HEK293 (cell line): Measurements from ENCODE around the gene CFAP73.

Source experiments
- CTCF ChIA-PET: fragments of 350-600 bp; formaldehyde crosslinking; extraction: SDS; loops from one replicate; lab custom pipeline; 2021; ENCODE audit warnings: antibody characterized with exemption; lab: Yijun Ruan, JAX
- POLR2A ChIA-PET: fragments of 300-600 bp; formaldehyde crosslinking; extraction: SDS; loops from one replicate; lab custom pipeline; 2020; ENCODE audit warnings: antibody characterized with exemption, inconsistent platforms; lab: Yijun Ruan, JAX
- H3K27ac ChIP-seq: fragments of 200-500 bp; sonication (Bioruptor generic); 2 replicates; pipeline ENCODE4 v1.5.1; 2014; ENCODE audit warnings: low read depth, low read length, control low read depth, inconsistent platforms; ENCODE audit errors: extremely low read depth
- H3K36me3 ChIP-seq, 2 experiments: fragments of 200-500 bp in 1 of 2; sonication (Bioruptor generic) in 1 of 2; 1 replicate in 1 of 2; 2 replicates in 1 of 2; pipeline ENCODE4 v1.5.1; 2014 to 2017; ENCODE audit warnings: inconsistent platforms in 2 of 2, low read length in 2 of 2; ENCODE audit not compliant: control insufficient read depth in 2 of 2, insufficient read depth in 1 of 2
- H3K4me1 ChIP-seq: fragments of 200-500 bp; sonication (Bioruptor generic); 2 replicates; pipeline ENCODE4 v1.5.1; 2014; ENCODE audit warnings: mild to moderate bottlenecking, low read length, inconsistent platforms; ENCODE audit not compliant: control insufficient read depth, insufficient read depth
- H3K4me3 ChIP-seq: 2 replicates; pipeline ENCODE4 v1.5.1; 2011; ENCODE audit warnings: low read depth, mild to moderate bottlenecking, control low read depth, low read length, moderate library complexity
- H3K9me3 ChIP-seq: fragments of 200-500 bp; sonication (Bioruptor generic); 2 replicates; pipeline ENCODE4 v1.5.1; 2014; ENCODE audit warnings: low read depth, low read length, inconsistent platforms; ENCODE audit not compliant: control insufficient read depth, insufficient read depth
- EGR2 ChIP-seq: fragments of 450-650 bp; formaldehyde crosslinking; IDR thresholded peaks from 2 replicates; pipeline ENCODE4 v1.5.1; 2016; ENCODE audit warnings: low read depth, missing biosample characterization, missing genetic modification characterization
- OSR2 ChIP-seq: fragments of 450-650 bp; formaldehyde crosslinking; IDR thresholded peaks from 2 replicates; pipeline ENCODE4 v1.5.1; 2016; ENCODE audit warnings: missing biosample characterization, missing genetic modification characterization
- SP2 ChIP-seq: fragments of 450-650 bp; formaldehyde crosslinking; IDR thresholded peaks from 2 replicates; pipeline ENCODE4 v1.5.1; 2016; ENCODE audit warnings: missing biosample characterization, missing genetic modification characterization
- ZBTB21 ChIP-seq: fragments of 450-650 bp; formaldehyde crosslinking; IDR thresholded peaks from 2 replicates; pipeline ENCODE4 v1.5.1; 2017; ENCODE audit warnings: missing biosample characterization, missing genetic modification characterization
- ZNF121 ChIP-seq: fragments of 450-650 bp; formaldehyde crosslinking; IDR thresholded peaks from 2 replicates; pipeline ENCODE4 v1.5.1; 2016; ENCODE audit warnings: missing biosample characterization, missing genetic modification characterization
- ZNF335 ChIP-seq: fragments of 450-650 bp; formaldehyde crosslinking; conservative IDR thresholded peaks from 2 replicates; pipeline ENCODE4 v1.5.1; 2016; ENCODE audit warnings: missing biosample characterization, missing genetic modification characterization
- ZNF664 ChIP-seq: fragments of 450-650 bp; formaldehyde crosslinking; IDR thresholded peaks from 2 replicates; pipeline ENCODE4 v1.5.1; 2016; ENCODE audit warnings: missing biosample characterization, missing genetic modification characterization
- ZNF792 ChIP-seq: fragments of 450-650 bp; formaldehyde crosslinking; IDR thresholded peaks from 2 replicates; pipeline ENCODE4 v1.5.1; 2016; ENCODE audit warnings: missing biosample characterization, missing genetic modification characterization
- TF ChIP-seq, protein P1 (sequence below): fragments of 450-650 bp; formaldehyde crosslinking; IDR thresholded peaks from 2 replicates; pipeline ENCODE4 v1.5.1; 2016; ENCODE audit warnings: missing biosample characterization, missing genetic modification characterization
- TF ChIP-seq, protein P2 (sequence below): fragments of 450-650 bp; formaldehyde crosslinking; IDR thresholded peaks from 2 replicates; pipeline ENCODE4 v1.5.1; 2016; ENCODE audit warnings: missing biosample characterization, missing genetic modification characterization
- TF ChIP-seq, protein P3 (sequence below): fragments of 450-650 bp; formaldehyde crosslinking; IDR thresholded peaks from 2 replicates; pipeline ENCODE4 v1.5.1; 2017; ENCODE audit warnings: missing biosample characterization, missing genetic modification characterization

Gene CFAP73

DNA sequence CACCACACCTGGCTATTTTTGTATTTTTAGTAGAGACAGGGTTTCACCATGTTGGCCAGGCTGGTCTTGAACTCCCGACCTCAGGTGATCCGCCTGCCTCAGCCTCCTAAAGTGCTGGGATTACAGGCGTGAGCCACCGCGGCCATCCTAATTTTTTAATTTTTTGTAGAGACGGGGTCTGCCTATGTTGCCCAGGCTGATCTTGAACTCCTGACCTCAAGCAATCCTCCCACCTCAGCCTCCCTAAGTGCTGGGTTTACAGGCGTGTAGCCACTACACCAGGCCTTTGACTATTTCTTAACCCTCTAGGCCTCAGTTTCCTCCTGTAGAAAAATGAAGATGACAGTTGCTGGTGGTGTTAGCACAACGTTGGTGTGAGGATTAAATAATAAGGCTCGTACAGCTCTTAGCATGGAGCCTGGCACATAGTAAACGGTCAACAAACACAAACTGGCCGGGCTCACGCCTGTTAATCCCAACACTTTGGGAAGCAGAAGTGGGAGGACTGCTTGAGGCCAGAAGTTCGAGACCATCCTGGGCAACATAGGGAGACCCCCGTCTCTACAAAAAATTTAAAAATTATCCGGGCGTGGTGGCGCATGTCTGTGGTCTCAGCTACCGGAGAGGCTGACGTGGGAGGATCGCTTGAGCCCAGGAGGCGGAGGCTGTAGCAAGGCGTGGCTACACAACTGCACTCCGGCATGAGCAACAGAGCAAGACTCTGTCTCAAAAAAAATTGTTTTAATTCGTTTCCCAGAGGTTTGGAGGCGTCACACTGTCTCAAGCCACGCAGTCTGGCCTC, 34.8 kb downstream of the CFAP73 start:
- ChIA-PET POLR2A (interaction anchor here (1.0 to 2.3 kb wide), 5 partner anchors 9 to 238 kb away, joined by 4 to 16 read pairs (median 10); partner anchors contain the start of genes SDSL, SLC8B1 and TPCN1), CTCF (interaction anchor here (1.7 kb wide), 1 partner anchor 10 kb away, joined by 11 read pairs; no protein-coding TSS in a partner anchor)
- Histone ChIP-seq H3K4me1 (peaks cover 3% of the 10 kb centered on the region; the same call in 1 of the 2 replicates), H3K36me3 (peaks cover 22 to 54% of the 10 kb centered on the region in 2 experiments), H3K4me3 (peak overlapping the region; percentile 99), H3K27ac (peak overlapping the region; percentile 94; the same call in 1 of the 2 replicates), H3K9me3 (no peaks in the 10 kb centered on the region)
- TF ChIP-seq EGR2 (tag by site-specific recombination) (0 out of 2 replicates have a peak, but pooled peaks have one; percentile 15), ZBTB21 (tag by site-specific recombination) (no peak), OSR2 (tag by site-specific recombination) (peak; percentile 49; the same call in 1 of the 2 replicates), ZNF664 (0 out of 2 replicates have a peak, but pooled peaks have one; percentile 31), ZNF121 (peak; percentile 77), ZNF335 (peak; percentile 83)
- TF ChIP-seq, protein P1, sequence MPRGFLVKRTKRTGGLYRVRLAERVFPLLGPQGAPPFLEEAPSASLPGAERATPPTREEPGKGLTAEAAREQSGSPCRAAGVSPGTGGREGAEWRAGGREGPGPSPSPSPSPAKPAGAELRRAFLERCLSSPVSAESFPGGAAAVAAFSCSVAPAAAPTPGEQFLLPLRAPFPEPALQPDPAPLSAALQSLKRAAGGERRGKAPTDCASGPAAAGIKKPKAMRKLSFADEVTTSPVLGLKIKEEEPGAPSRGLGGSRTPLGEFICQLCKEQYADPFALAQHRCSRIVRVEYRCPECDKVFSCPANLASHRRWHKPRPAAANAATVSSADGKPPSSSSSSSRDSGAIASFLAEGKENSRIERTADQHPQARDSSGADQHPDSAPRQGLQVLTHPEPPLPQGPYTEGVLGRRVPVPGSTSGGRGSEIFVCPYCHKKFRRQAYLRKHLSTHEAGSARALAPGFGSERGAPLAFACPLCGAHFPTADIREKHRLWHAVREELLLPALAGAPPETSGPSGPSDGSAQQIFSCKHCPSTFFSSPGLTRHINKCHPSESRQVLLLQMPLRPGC (tag by site-specific recombination): no peak
- TF ChIP-seq, protein P2, sequence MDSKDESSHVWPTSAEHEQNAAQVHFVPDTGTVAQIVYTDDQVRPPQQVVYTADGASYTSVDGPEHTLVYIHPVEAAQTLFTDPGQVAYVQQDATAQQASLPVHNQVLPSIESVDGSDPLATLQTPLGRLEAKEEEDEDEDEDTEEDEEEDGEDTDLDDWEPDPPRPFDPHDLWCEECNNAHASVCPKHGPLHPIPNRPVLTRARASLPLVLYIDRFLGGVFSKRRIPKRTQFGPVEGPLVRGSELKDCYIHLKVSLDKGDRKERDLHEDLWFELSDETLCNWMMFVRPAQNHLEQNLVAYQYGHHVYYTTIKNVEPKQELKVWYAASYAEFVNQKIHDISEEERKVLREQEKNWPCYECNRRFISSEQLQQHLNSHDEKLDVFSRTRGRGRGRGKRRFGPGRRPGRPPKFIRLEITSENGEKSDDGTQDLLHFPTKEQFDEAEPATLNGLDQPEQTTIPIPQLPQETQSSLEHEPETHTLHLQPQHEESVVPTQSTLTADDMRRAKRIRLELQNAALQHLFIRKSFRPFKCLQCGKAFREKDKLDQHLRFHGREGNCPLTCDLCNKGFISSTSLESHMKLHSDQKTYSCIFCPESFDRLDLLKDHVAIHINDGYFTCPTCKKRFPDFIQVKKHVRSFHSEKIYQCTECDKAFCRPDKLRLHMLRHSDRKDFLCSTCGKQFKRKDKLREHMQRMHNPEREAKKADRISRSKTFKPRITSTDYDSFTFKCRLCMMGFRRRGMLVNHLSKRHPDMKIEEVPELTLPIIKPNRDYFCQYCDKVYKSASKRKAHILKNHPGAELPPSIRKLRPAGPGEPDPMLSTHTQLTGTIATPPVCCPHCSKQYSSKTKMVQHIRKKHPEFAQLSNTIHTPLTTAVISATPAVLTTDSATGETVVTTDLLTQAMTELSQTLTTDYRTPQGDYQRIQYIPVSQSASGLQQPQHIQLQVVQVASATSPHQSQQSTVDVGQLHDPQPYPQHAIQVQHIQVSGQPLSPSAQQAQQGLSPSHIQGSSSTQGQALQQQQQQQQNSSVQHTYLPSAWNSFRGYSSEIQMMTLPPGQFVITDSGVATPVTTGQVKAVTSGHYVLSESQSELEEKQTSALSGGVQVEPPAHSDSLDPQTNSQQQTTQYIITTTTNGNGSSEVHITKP (tag by site-specific recombination): peak; percentile 86

DNA sequence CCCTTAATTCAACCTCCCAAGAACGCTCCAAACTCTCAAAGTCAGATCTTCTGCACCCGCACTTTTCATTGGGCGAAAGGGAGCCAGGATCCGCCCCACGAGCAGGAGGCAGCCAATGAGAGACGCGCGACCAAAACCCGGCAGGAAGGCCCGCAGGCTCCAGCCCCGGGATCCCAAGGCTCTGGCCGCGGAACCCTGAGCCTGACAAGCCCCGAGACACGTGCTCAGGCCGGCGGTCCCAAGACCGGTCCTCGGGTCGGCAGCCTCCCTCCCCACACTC, 35.3 kb downstream of the CFAP73 start:
- TF ChIP-seq ZNF792 (tag by site-specific recombination): no peak
- TF ChIP-seq SP2 (tag by site-specific recombination): peak; percentile 78
- TF ChIP-seq, protein P3, sequence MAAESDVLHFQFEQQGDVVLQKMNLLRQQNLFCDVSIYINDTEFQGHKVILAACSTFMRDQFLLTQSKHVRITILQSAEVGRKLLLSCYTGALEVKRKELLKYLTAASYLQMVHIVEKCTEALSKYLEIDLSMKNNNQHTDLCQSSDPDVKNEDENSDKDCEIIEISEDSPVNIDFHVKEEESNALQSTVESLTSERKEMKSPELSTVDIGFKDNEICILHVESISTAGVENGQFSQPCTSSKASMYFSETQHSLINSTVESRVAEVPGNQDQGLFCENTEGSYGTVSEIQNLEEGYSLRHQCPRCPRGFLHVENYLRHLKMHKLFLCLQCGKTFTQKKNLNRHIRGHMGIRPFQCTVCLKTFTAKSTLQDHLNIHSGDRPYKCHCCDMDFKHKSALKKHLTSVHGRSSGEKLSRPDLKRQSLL (tag by site-specific recombination): peak; percentile 63; the same call in 1 of the 2 replicates
- POLR2A ChIA-PET: interaction anchor here (0.5 to 2.3 kb wide), 11 partner anchors 8 to 237 kb away, joined by 3 to 16 read pairs (median 5); partner anchors contain the start of genes SDSL, SLC8B1 and TPCN1
- Histone ChIP-seq H3K4me1 (peaks cover 3% of the 10 kb centered on the region; the same call in 1 of the 2 replicates), H3K36me3 (peaks cover 20 to 52% of the 10 kb centered on the region in 2 experiments), H3K9me3 (no peaks in the 10 kb centered on the region), H3K4me3 (peak overlapping the region; percentile 99), H3K27ac (peak overlapping the region; percentile 94)
- CTCF ChIA-PET: interaction anchor here (0.7 kb wide), 1 partner anchor 12 kb away, joined by 8 read pairs; no protein-coding TSS in a partner anchor
